Left ventricle myocardium inferior (tissue), 1 donor: ENCODE results near the gene PLD4. TPM values are rescaled to one million over a fixed set of nuclear protein-coding genes. Genes with fewer than 3 reads are reported as not detected.

Source experiments
- DNase-seq: peaks from one replicate; pipeline ENCODE4 v3.0.0-alpha.2; 2020
- H3K27ac ChIP-seq: fragments of 200-600 bp; replicated peaks from 2 replicates; pipeline ENCODE4 v1.8.0; 2021
- H3K27me3 ChIP-seq: fragments of 200-600 bp; 2 replicates; pipeline ENCODE4 v1.8.0; 2021; ENCODE audit warnings: low read depth
- H3K36me3 ChIP-seq: fragments of 200-600 bp; 2 replicates; pipeline ENCODE4 v1.8.0; 2021
- H3K4me1 ChIP-seq: fragments of 200-600 bp; 2 replicates; pipeline ENCODE4 v1.8.0; 2021
- H3K4me3 ChIP-seq: fragments of 200-600 bp; 2 replicates; pipeline ENCODE4 v1.8.0; 2021; ENCODE audit warnings: mild to moderate bottlenecking, moderate library complexity
- H3K9me3 ChIP-seq: fragments of 200-600 bp; replicated peaks from 2 replicates; pipeline ENCODE4 v1.8.0; 2021
- CTCF ChIP-seq: fragments of 200-600 bp; IDR thresholded peaks from 2 replicates; pipeline ENCODE4 v1.8.0; 2021; ENCODE audit warnings: antibody characterized with exemption, mild to moderate bottlenecking, borderline replicate concordance
- intact Hi-C: fragments of 100-400 bp; cut with micrococcal nuclease; formaldehyde crosslinking; loops from one replicate; pipeline ENCODE4 v1.11.0; 2022
- total RNA-seq: library from RNA; stranded (reverse); fragmentation: NEBNext Ultra II Directional; extraction: Animal tissue kit (Norgen Biotek cat#: 25700); gene quantifications from one replicate; pipeline ENCODE4 v1.2.1, GENCODE V29; 2021
- donor health status: DM: no; HTN: yes; CAD: no; lungs with severe emphysema.

The PLD4 gene
- total RNA-seq, 1 donor from 2014 or later: 0.44 TPM

- Histone ChIP-seq H3K36me3 (no peaks in the 10 kb centered on the region), H3K4me3 (peak overlapping the region; percentile 29), H3K27ac (peak overlapping the region; percentile 86), H3K27me3 (peaks cover 37% of the 10 kb centered on the region), H3K4me1 (peaks cover 83% of the 10 kb centered on the region), H3K9me3 (no peaks in the 10 kb centered on the region)
- DNase-seq: peak; percentile 48
- no peak for TF ChIP-seq CTCF
- intact Hi-C loops: loop anchor here (10.0 kb wide), 1 partner anchor 61 kb away; no protein-coding TSS in a partner anchor
Observed at GRCh38 chr14:104973385-104974145, 48.9 kb downstream of the PLD4 start.

- H3K27me3 ChIP-seq: peaks cover 33% of the 10 kb centered on the region
- intact Hi-C loops: loop anchor here (10.0 kb wide), 1 partner anchor 61 kb away; no protein-coding TSS in a partner anchor
- H3K4me3 ChIP-seq: peak overlapping the region; percentile 29
- no peak for TF ChIP-seq CTCF
- DNase-seq: peak; percentile 9
- H3K9me3 ChIP-seq: no peaks in the 10 kb centered on the region
- H3K27ac ChIP-seq: peak overlapping the region; percentile 86
- peaks cover 81% of the 10 kb centered on the region for H3K4me1 ChIP-seq
- no peaks in the 10 kb centered on the region for H3K36me3 ChIP-seq
Observed at GRCh38 chr14:104974146-104974541, 49.5 kb downstream of the PLD4 start.

DNA sequence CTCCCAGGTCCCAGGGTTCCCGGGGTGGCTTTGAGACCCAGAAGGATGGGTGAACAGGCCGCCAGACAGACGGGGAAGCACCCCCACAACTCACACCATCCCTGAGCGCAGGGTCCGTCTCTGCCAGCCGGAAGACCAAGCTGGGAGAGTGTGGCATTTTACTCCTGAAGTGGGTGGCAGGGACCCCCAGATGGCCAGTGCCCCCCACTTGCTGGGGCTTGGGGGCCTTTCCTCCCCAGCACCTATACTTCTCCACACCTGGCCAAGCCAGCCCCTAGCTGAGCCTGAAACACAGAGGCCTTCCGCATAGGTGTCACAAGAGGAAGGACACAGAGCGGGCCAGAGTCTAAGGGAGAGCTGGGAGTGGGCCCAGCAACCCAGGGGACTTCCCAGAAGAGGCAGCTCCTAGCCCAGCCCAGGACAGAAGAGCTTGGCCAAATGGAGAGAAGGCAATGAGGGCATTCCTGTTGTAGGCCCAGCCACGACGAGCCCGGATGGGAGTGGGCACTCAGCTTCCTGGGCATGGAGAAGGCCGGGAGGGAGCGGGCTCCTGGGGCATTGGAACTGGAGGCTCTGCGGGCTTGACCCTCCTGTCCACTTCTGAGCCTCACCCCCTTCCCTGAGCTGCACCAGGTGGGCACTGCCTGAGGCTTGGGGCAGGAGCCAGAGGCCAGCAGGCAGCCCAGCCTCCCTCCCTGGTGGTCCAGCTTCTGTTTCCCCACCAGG lies 50.1 kb downstream of the PLD4 start:
- intact Hi-C loops: loop anchor here (10.0 kb wide), 1 partner anchor 60 kb away; no protein-coding TSS in a partner anchor
- Histone ChIP-seq H3K9me3 (no peaks in the 10 kb centered on the region), H3K4me3 (no peak overlapping the region), H3K27ac (peak overlapping the region; percentile 86), H3K4me1 (peaks cover 77% of the 10 kb centered on the region), H3K36me3 (no peaks in the 10 kb centered on the region), H3K27me3 (peaks cover 33% of the 10 kb centered on the region)
- DNase-seq: peak; percentile 9
- TF ChIP-seq CTCF: no peak

DNA sequence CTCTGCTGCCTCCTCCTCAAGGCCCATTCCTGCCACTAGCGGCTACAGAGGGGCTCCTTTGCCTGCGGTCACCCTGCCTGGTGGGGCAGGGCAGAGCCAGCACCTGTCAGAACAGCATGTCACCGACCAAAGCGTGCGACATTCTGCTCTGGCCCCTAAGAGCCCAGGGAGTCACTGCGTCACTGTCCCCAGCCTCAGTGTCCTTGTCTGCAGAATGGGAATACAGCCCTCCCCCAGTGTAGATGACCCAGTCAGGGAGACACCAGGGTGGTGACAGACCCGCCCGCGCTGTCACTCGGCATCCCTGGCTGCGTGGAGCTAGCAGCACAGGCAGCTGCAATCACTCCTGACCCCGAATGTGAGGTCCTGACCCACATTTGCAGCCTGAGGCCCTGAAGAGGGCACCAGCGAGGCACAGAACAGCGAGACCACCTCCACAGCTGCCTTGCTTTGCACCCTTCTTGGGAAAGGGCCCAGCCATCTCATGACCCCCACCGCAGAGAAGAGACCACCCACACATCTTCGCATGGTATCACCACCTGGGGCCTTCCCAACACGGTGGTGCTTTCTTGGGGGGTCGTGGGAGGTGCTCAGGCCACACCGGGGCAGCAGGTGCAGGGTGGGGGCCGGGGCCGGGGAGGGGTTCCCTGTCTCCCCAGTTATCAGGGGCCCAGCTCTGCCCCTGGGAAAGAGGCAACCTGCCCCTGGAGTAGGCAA lies 51.0 kb downstream of the PLD4 start:
- H3K4me3 ChIP-seq: no peak overlapping the region
- no peaks in the 10 kb centered on the region for H3K9me3 ChIP-seq
- TF ChIP-seq CTCF: no peak
- H3K36me3 ChIP-seq: no peaks in the 10 kb centered on the region
- intact Hi-C loops: loop anchor here (10.0 kb wide), 1 partner anchor 59 kb away; no protein-coding TSS in a partner anchor
- DNase-seq: peak; percentile 14
- H3K27me3 ChIP-seq: peaks cover 33% of the 10 kb centered on the region
- peaks cover 82% of the 10 kb centered on the region for H3K4me1 ChIP-seq
- H3K27ac ChIP-seq: no peak overlapping the region
